Esophagus muscularis mucosa (tissue), 4 donors: ENCODE results near the gene MBOAT1.

ENCODE experiments used
- CTCF ChIP-seq, 3 experiments: fragments of 200-600 bp in 2 of 3; fragments of 450-650 bp in 1 of 3; sonication (generic) in 2 of 3; IDR thresholded peaks; one replicate each; pipeline ENCODE4 v1.5.1; 2017 to 2019; ENCODE audit warnings: antibody characterized with exemption in 3 of 3, mild to moderate bottlenecking in 2 of 3, moderate library complexity in 1 of 3
- EP300 ChIP-seq: sonication (generic); formaldehyde crosslinking; IDR thresholded peaks from one replicate; pipeline ENCODE4 v1.6.1; 2017; ENCODE audit warnings: antibody characterized with exemption
- POLR2A ChIP-seq: fragments of 450-650 bp; IDR thresholded peaks from one replicate; pipeline ENCODE4 v1.6.1; 2017; ENCODE audit warnings: antibody characterized with exemption, moderate library complexity, mild to moderate bottlenecking, low read depth
- POLR2AphosphoS5 ChIP-seq, 2 donors: sonication (generic); formaldehyde crosslinking; IDR thresholded peaks; one replicate each; pipeline ENCODE4 v1.6.1; 2017; ENCODE audit warnings: antibody characterized with exemption in 2 of 2

GRCh38 chr6:20160541-20161283 is 51.6 kb downstream of the MBOAT1 start:
- TF ChIP-seq CTCF (IDR thresholded peaks at IDR 0.05) = no peak
- TF ChIP-seq POLR2A = no peak
- no peak for TF ChIP-seq POLR2AphosphoS5 (IDR thresholded peaks at IDR 0.05)
- no peak for TF ChIP-seq EP300
